Ishikawa (cell line): Measurements from ENCODE around the gene RTEL1.

Experiments used
- CEBPB ChIP-seq: IDR thresholded peaks from 2 replicates; pipeline ENCODE4 v1.6.1; 2012
- CREB1 ChIP-seq: IDR thresholded peaks from 2 replicates; pipeline ENCODE4 v1.6.1; 2012; ENCODE audit warnings: low read depth
- EP300 ChIP-seq: IDR thresholded peaks from 2 replicates; pipeline ENCODE4 v1.6.1; 2012; ENCODE audit warnings: borderline replicate concordance
- NFIC ChIP-seq: IDR thresholded peaks from 2 replicates; pipeline ENCODE4 v1.6.1; 2012
- RAD21 ChIP-seq: IDR thresholded peaks from 2 replicates; pipeline ENCODE4 v1.6.1; 2012; ENCODE audit warnings: low read depth
- TEAD4 ChIP-seq: IDR thresholded peaks from 2 replicates; pipeline ENCODE4 v1.6.1; 2012
- USF1 ChIP-seq: IDR thresholded peaks from 2 replicates; pipeline ENCODE4 v1.6.1; 2012
- YY1 ChIP-seq: IDR thresholded peaks from 2 replicates; pipeline ENCODE4 v1.6.1; 2012; ENCODE audit warnings: low read depth
- TF ChIP-seq, protein P1 (sequence below): IDR thresholded peaks from 2 replicates; pipeline ENCODE4 v1.6.1; 2012
- TF ChIP-seq, protein P2 (sequence below): IDR thresholded peaks from 2 replicates; pipeline ENCODE4 v1.6.1; 2012; ENCODE audit warnings: low read depth, mild to moderate bottlenecking

GRCh38 chr20:63664861-63665594, 6.9 kb downstream of the RTEL1 start:
- TF ChIP-seq, protein P1, sequence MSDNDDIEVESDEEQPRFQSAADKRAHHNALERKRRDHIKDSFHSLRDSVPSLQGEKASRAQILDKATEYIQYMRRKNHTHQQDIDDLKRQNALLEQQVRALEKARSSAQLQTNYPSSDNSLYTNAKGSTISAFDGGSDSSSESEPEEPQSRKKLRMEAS, result no peak
- TF ChIP-seq RAD21 (no peak), YY1 (no peak), CEBPB (no peak), NFIC (no peak), EP300 (no peak), USF1 (no peak), CREB1 (no peak), TEAD4 (no peak)
- TF ChIP-seq, protein P2, sequence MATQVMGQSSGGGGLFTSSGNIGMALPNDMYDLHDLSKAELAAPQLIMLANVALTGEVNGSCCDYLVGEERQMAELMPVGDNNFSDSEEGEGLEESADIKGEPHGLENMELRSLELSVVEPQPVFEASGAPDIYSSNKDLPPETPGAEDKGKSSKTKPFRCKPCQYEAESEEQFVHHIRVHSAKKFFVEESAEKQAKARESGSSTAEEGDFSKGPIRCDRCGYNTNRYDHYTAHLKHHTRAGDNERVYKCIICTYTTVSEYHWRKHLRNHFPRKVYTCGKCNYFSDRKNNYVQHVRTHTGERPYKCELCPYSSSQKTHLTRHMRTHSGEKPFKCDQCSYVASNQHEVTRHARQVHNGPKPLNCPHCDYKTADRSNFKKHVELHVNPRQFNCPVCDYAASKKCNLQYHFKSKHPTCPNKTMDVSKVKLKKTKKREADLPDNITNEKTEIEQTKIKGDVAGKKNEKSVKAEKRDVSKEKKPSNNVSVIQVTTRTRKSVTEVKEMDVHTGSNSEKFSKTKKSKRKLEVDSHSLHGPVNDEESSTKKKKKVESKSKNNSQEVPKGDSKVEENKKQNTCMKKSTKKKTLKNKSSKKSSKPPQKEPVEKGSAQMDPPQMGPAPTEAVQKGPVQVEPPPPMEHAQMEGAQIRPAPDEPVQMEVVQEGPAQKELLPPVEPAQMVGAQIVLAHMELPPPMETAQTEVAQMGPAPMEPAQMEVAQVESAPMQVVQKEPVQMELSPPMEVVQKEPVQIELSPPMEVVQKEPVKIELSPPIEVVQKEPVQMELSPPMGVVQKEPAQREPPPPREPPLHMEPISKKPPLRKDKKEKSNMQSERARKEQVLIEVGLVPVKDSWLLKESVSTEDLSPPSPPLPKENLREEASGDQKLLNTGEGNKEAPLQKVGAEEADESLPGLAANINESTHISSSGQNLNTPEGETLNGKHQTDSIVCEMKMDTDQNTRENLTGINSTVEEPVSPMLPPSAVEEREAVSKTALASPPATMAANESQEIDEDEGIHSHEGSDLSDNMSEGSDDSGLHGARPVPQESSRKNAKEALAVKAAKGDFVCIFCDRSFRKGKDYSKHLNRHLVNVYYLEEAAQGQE, result no peak
